ENCODE data around the gene CDH22. TPM values are rescaled to one million over a fixed set of nuclear protein-coding genes. Genes with fewer than 3 reads are reported as not detected.

CDH22 gene
- total and polyA plus RNA-seq, 2 experiments from 2014 or later = 0.08 to 0.10 TPM

- no peak for TF ChIP-seq POLR2AphosphoS5 (IDR thresholded peaks at IDR 0.05; ENCODE audit: low read depth)
- no peak for TF ChIP-seq ZNF462 (CRISPR knock-in tag; IDR thresholded peaks at IDR 0.05)
- no peak for TF ChIP-seq ZNF331 (CRISPR knock-in tag; IDR thresholded peaks at IDR 0.05; ENCODE audit: low read depth)
- no peak for TF ChIP-seq CREB1 (CRISPR knock-in tag; IDR thresholded peaks at IDR 0.05; ENCODE audit: low read depth)
Measured at GRCh38 chr20:46298374-46298773, 9.9 kb downstream of the CDH22 start (continued).

GRCh38 chr20:46296526-46297250 lies 11.6 kb downstream of the CDH22 start:
- Histone ChIP-seq H3K36me3 (ENCODE audit: insufficient read depth) (no peaks in the 10 kb centered on the region), H4K20me1 (replicated peaks; ENCODE audit: insufficient read depth) (no peaks in the 10 kb centered on the region), H3K4me3 (no peak overlapping the region), H3K79me2 (replicated peaks; ENCODE audit: insufficient read depth) (no peaks in the 10 kb centered on the region), H3K4me2 (no peak overlapping the region), H3K27ac (ENCODE audit: low read depth) (no peak overlapping the region), H3K9me2 (ENCODE audit: insufficient read depth) (no peaks in the 10 kb centered on the region), H3K27me3 (ENCODE audit: insufficient read depth) (no peaks in the 10 kb centered on the region), H3F3A (replicated peaks; ENCODE audit: low read depth) (no peaks in the 10 kb centered on the region), H2AFZ (no peak overlapping the region), H3K4me1 (ENCODE audit: insufficient read depth) (no peaks in the 10 kb centered on the region; the same call in 1 of the 2 replicates)
- Mint-ChIP-seq H3K4me1 (peaks cover 26% of the 10 kb centered on the region), H3K4me3 (no peak overlapping the region), H3K9me3 (no peaks in the 10 kb centered on the region), H3K27me3 (ENCODE audit: insufficient read depth, low read depth, poor library complexity) (peaks cover 16% of the 10 kb centered on the region), H3K36me3 (ENCODE audit: low read depth) (no peaks in the 10 kb centered on the region), H3K27ac (no peak overlapping the region)
- ATAC-seq = no peak
- no peak for DNase-seq (ENCODE audit: low spot score)
- TF ChIP-seq STAT1 (IDR thresholded peaks at IDR 0.05; ENCODE audit: unreplicated experiment) (no peak), EZH2 (IDR thresholded peaks at IDR 0.05; ENCODE audit: low read depth, unreplicated experiment) (no peak), ZNF114 (CRISPR knock-in tag; IDR thresholded peaks at IDR 0.05) (no peak), ZNF462 (CRISPR knock-in tag; IDR thresholded peaks at IDR 0.05) (no peak), JUNB (IDR thresholded peaks at IDR 0.05; ENCODE audit: unreplicated experiment) (no peak)

All from GM23338 (cell line).